ENCODE measurements around the gene TACR1. TPM values are rescaled to one million over a fixed set of nuclear protein-coding genes. Genes with fewer than 3 reads are reported as not detected.

TACR1 gene
- total RNA-seq, 4 donors from 2014 or later, result 0.04 to 3.6 (median 1.2) TPM

DNA sequence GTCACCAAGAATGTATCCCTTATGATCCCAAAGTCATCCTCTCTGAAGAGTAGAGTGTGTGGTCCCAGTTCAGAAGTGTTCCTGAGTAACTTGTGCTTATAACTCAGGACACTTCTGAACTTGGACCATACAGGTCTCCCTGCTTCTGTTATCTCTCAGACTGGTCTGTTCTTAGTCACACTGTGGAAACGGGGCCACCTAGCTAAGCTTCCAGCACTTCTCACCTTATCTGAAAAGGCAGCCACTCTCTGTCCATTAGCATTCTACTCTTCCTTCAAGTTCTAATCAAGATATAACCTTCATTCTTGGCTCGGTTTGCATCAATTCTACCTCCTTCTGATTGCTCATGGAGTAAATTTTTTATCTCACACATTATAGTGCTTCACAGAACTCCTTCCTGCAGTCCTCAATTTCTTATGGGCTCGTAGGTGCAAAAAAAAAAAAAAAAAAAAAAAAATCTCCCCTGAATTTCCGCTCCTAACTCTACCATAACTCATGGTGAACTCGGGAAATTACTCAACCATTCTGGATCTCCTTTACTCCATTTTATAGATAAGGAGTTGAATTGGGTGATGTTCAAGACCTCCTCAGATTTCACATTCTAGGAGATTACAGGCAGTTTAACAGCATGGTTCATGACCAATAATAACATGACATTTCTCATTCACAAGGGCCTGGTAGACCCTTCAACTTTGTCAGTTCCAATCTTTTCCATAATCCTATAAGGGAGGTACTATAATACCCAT, 108.4 kb downstream of the TACR1 start:
- no peaks in the 10 kb centered on the region for H3K27me3 ChIP-seq
- no peaks in the 10 kb centered on the region for H3K36me3 ChIP-seq
- TF ChIP-seq CTCF (IDR thresholded peaks at IDR 0.05) (no peak), POLR2A (IDR thresholded peaks at IDR 0.05) (no peak)
- no peak overlapping the region for H3K4me3 ChIP-seq
- H3K4me1 ChIP-seq, result no peaks in the 10 kb centered on the region
- DNase-seq, result no peak
- no peaks in the 10 kb centered on the region for H3K9me3 ChIP-seq
- intact Hi-C loops (cut with DNase I), result no loop called here
- 78 to 82% methylated on average over 5 of the region's 5 CpGs for WGBS, 2 donors
- H3K27ac ChIP-seq, result no peak overlapping the region

- Histone ChIP-seq H3K4me3 (no peak overlapping the region), H3K27me3 (no peaks in the 10 kb centered on the region), H3K9me3 (no peaks in the 10 kb centered on the region), H3K36me3 (no peaks in the 10 kb centered on the region), H3K27ac (no peak overlapping the region), H3K4me1 (no peaks in the 10 kb centered on the region)
- WGBS, 2 donors, result 96 to 98% methylated on average over 3 of the region's 3 CpGs
- no peak for DNase-seq
- intact Hi-C loops (cut with DNase I), result no loop called here
- TF ChIP-seq POLR2A (IDR thresholded peaks at IDR 0.05), result no peak
- no peak for TF ChIP-seq CTCF (IDR thresholded peaks at IDR 0.05)
Observed at GRCh38 chr2:75089471-75089870, 109.8 kb downstream of the TACR1 start.

DNA sequence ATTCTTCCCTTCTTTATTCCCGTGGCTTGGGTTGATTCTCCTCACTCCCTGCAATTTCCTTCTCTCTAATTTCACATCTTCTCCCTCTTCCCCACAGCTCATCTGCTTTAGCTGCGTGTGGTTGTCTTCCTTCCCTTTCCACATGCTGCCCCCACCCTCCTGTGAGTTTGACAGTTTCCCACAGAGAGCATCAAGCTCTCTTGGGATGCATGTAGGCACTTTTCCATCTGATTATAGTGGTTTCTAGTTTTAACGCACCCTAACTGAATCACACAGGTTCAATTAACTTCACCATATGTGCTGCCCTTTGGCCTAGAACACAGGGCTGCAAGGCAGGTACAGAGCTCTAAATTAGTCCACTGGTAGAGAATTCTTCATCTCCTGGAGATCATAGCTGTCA, 110.5 kb downstream of the TACR1 start:
- TF ChIP-seq CTCF (IDR thresholded peaks at IDR 0.05), result no peak
- no peak for TF ChIP-seq POLR2A (IDR thresholded peaks at IDR 0.05)
- DNase-seq, result no peak
- H3K27ac ChIP-seq, result no peak overlapping the region
- no peaks in the 10 kb centered on the region for H3K9me3 ChIP-seq
- 66 to 68% methylated on average over 3 of the region's 3 CpGs for WGBS, 2 donors
- intact Hi-C loops (cut with DNase I), result no loop called here
- H3K4me3 ChIP-seq, result no peak overlapping the region
- H3K36me3 ChIP-seq, result no peaks in the 10 kb centered on the region
- H3K27me3 ChIP-seq, result no peaks in the 10 kb centered on the region
- H3K4me1 ChIP-seq, result no peaks in the 10 kb centered on the region

- Histone ChIP-seq H3K36me3 (no peaks in the 10 kb centered on the region), H3K4me1 (no peaks in the 10 kb centered on the region), H3K27ac (no peak overlapping the region), H3K9me3 (no peaks in the 10 kb centered on the region), H3K4me3 (no peak overlapping the region), H3K27me3 (no peaks in the 10 kb centered on the region)
- WGBS, 2 donors, result 81 to 97% methylated on average over 2 of the region's 2 CpGs
- no peak for DNase-seq
- no peak for TF ChIP-seq CTCF (IDR thresholded peaks at IDR 0.05)
- no peak for TF ChIP-seq POLR2A (IDR thresholded peaks at IDR 0.05)
- intact Hi-C loops (cut with DNase I), result no loop called here
Observed at GRCh38 chr2:75087736-75088135, 111.6 kb downstream of the TACR1 start.

- TF ChIP-seq CTCF (IDR thresholded peaks at IDR 0.05) (no peak), POLR2A (IDR thresholded peaks at IDR 0.05) (no peak)
- no peak for DNase-seq
- Histone ChIP-seq H3K9me3 (no peaks in the 10 kb centered on the region), H3K27ac (no peak overlapping the region), H3K36me3 (no peaks in the 10 kb centered on the region), H3K27me3 (no peaks in the 10 kb centered on the region), H3K4me3 (no peak overlapping the region), H3K4me1 (no peaks in the 10 kb centered on the region)
- WGBS, 2 donors, result 38 to 60% methylated on average over 1 of the region's 1 CpG
- intact Hi-C loops (cut with DNase I), result no loop called here
Observed at GRCh38 chr2:75079575-75079974, 119.7 kb downstream of the TACR1 start.

All from esophagus squamous epithelium (tissue), 5 donors.